MCF 10A (cell line): ENCODE data around the gene TLX2. TPM values are rescaled to one million over a fixed set of nuclear protein-coding genes. Genes with fewer than 3 reads are reported as not detected.
A peak's percentile ranks its signal among the peaks of the same experiment; 100 is the strongest.
"Not testable (repeated sequence)": the region's sequence is repeated elsewhere in the genome, so short reads cannot be mapped to it uniquely, and the experiment has no call there.

Experiments
- BruUV-seq: library from RNA; stranded (reverse); fragments of 400-500 nt; replicated peaks from 2 replicates; lab custom pipeline; 2021; lab: Mats Ljungman, UMichigan
- CTCF ChIA-PET: fragments of 300-600 bp; sonication (Branson Sonifier 250); formaldehyde crosslinking; extraction: SDS; loops from one replicate; lab custom pipeline; 2021; ENCODE audit warnings: antibody characterized with exemption, inconsistent platforms; lab: Yijun Ruan, JAX
- POLR2A ChIA-PET: fragments of 300-600, 350-650 bp; sonication (Branson Sonifier 250); formaldehyde crosslinking; extraction: SDS; loops from one replicate; lab custom pipeline; 2020; ENCODE audit warnings: antibody characterized with exemption, inconsistent platforms; lab: Yijun Ruan, JAX
- DNase-seq: peaks from one replicate; pipeline ENCODE4 v3.0.0-alpha.2; 2018; ENCODE audit not compliant: unreplicated experiment
- H3K27ac Mint-ChIP-seq: one replicate; pipeline ENCODE4 v1.8.0; 2022; ENCODE audit warnings: mild to moderate bottlenecking, low read depth, mixed read lengths; ENCODE audit not compliant: unreplicated experiment
- H3K27me3 Mint-ChIP-seq: one replicate; pipeline ENCODE4 v1.8.0; 2022; ENCODE audit warnings: mixed read lengths; ENCODE audit not compliant: insufficient read depth, unreplicated experiment
- H3K36me3 Mint-ChIP-seq: one replicate; pipeline ENCODE4 v1.8.0; 2022; ENCODE audit warnings: mild to moderate bottlenecking, moderate library complexity, mixed read lengths; ENCODE audit not compliant: insufficient read depth, unreplicated experiment
- H3K4me1 Mint-ChIP-seq: one replicate; pipeline ENCODE4 v1.8.0; 2022; ENCODE audit warnings: mixed read lengths; ENCODE audit not compliant: insufficient read depth, unreplicated experiment
- H3K4me3 Mint-ChIP-seq: one replicate; pipeline ENCODE4 v1.8.0; 2022; ENCODE audit warnings: mild to moderate bottlenecking, moderate library complexity, mixed read lengths; ENCODE audit not compliant: unreplicated experiment
- H3K9me3 Mint-ChIP-seq: one replicate; pipeline ENCODE4 v1.8.0; 2022; ENCODE audit warnings: mixed read lengths; ENCODE audit not compliant: unreplicated experiment
- CTCF ChIP-seq: fragments of 200-600 bp; IDR thresholded peaks from one replicate; pipeline ENCODE4 v1.8.0; 2022; ENCODE audit warnings: antibody characterized with exemption, mild to moderate bottlenecking; ENCODE audit not compliant: unreplicated experiment
- intact Hi-C: fragments of 100-400 bp; cut with micrococcal nuclease; formaldehyde crosslinking; loops from 2 replicates; pipeline ENCODE4 v1.14.1; 2022
- total RNA-seq: library from RNA; stranded (reverse); gene quantifications from 2 replicates; pipeline ENCODE4 v1.2.3, GENCODE V29; 2022

TLX2 gene
- total RNA-seq, 1 experiment from 2014 or later = not detected

- Mint-ChIP-seq H3K4me3 (peak overlapping the region; percentile 85), H3K36me3 (peaks cover 18% of the 10 kb centered on the region), H3K27me3 (no peaks in the 10 kb centered on the region), H3K9me3 (no peaks in the 10 kb centered on the region), H3K4me1 (peaks cover 17% of the 10 kb centered on the region), H3K27ac (peak overlapping the region; percentile 89)
- no TSS peak for BruUV-seq
- ChIA-PET CTCF (interaction anchor here (0.6 to 5.9 kb wide), 11 partner anchors 8 to 394 kb away, joined by 3 to 179 read pairs (median 5); partner anchors contain the start of genes AUP1, DQX1, HTRA2 and INO80B), POLR2A (interaction anchor here (1.2 to 5.0 kb wide), 10 partner anchors 9 to 107 kb away, joined by 4 to 102 read pairs (median 26); partner anchors contain the start of genes AUP1, HTRA2, INO80B and MOGS)
- TF ChIP-seq CTCF = no peak
- intact Hi-C loops = no loop called here
- DNase-seq = no peak
Measured at GRCh38 chr2:74481431-74481830, 32.8 kb upstream of the TLX2 start.

GRCh38 chr2:74481961-74482800, 32.1 kb upstream of the TLX2 start:
- POLR2A ChIA-PET = interaction anchor here (0.6 to 5.0 kb wide), 16 partner anchors 8 to 274 kb away, joined by 3 to 102 read pairs (median 8); partner anchors contain the start of genes AUP1, HTRA2, INO80B and MOGS

GRCh38 chr2:74482801-74483674, 31.2 kb upstream of the TLX2 start, which contains the start of the genes CCDC142 and TTC31:
TSS of gene CCDC142 (minus strand) at chr2:74482998. CDS start at chr2:74482837, 161 bp downstream.
TSS of gene TTC31 (plus strand) at chr2:74483081. CDS start at chr2:74483096, 15 bp downstream.
- H3K4me1 Mint-ChIP-seq = peaks cover 20% of the 10 kb centered on the region
- TF ChIP-seq CTCF = peak; percentile 81
- H3K4me3 Mint-ChIP-seq = peak within 1 kb of the TSS; percentile 85
- peaks cover 13% of the 10 kb centered on the region for H3K36me3 Mint-ChIP-seq
- BruUV-seq = TSS peak; percentile 78
- peak; percentile 97 for DNase-seq
- no peaks in the 10 kb centered on the region for H3K9me3 Mint-ChIP-seq
- H3K27me3 Mint-ChIP-seq = no peaks in the 10 kb centered on the region
- POLR2A ChIA-PET = interaction anchor here (0.6 to 5.0 kb wide), 20 partner anchors 9 to 275 kb away, joined by 3 to 102 read pairs (median 4); partner anchors contain the start of genes AUP1, DQX1, HTRA2 and INO80B
- peak within 1 kb of the TSS; percentile 89 for H3K27ac Mint-ChIP-seq
- intact Hi-C loops = loop anchor here (1.0 kb wide), 2 partner anchors 49 to 104 kb away; no protein-coding TSS in a partner anchor
- CTCF ChIA-PET = interaction anchor here (0.6 to 5.9 kb wide), 31 partner anchors 8 to 444 kb away, joined by 3 to 179 read pairs (median 5); partner anchors contain the start of genes AUP1, DQX1, HTRA2 and INO80B

More at GRCh38 chr2:74481961-74482800, 32.1 kb upstream of the TLX2 start:
- BruUV-seq = TSS peak; percentile 46
- Mint-ChIP-seq H3K27ac (peak overlapping the region; percentile 89), H3K4me1 (peaks cover 20% of the 10 kb centered on the region), H3K9me3 (no peaks in the 10 kb centered on the region), H3K27me3 (no peaks in the 10 kb centered on the region), H3K4me3 (peak overlapping the region; percentile 85), H3K36me3 (peaks cover 15% of the 10 kb centered on the region)
- TF ChIP-seq CTCF = no peak
- CTCF ChIA-PET = interaction anchor here (0.6 to 5.9 kb wide), 26 partner anchors 9 to 399 kb away, joined by 3 to 179 read pairs (median 5); partner anchors contain the start of genes AUP1, DQX1, HTRA2 and INO80B
- intact Hi-C loops = no loop called here
- peak; percentile 11 for DNase-seq

- POLR2A ChIA-PET = interaction anchor here (0.8 to 5.0 kb wide), 8 partner anchors 10 to 105 kb away, joined by 3 to 102 read pairs (median 40); partner anchors contain the start of genes AUP1, HTRA2, INO80B and MOGS
- intact Hi-C loops = loop anchor here (1.0 kb wide), 2 partner anchors 49 to 104 kb away; no protein-coding TSS in a partner anchor
- not testable (repeated sequence) for H3K9me3 Mint-ChIP-seq, H3K27me3 Mint-ChIP-seq, DNase-seq, BruUV-seq
- peak overlapping the region; percentile 89 for H3K27ac Mint-ChIP-seq
- peaks cover 20% of the 10 kb centered on the region for H3K4me1 Mint-ChIP-seq
- CTCF ChIA-PET = interaction anchor here (0.6 to 5.9 kb wide), 26 partner anchors 8 to 443 kb away, joined by 3 to 179 read pairs (median 5); partner anchors contain the start of genes AUP1, DQX1, HTRA2 and INO80B
- H3K36me3 Mint-ChIP-seq = peaks cover 13% of the 10 kb centered on the region
- peak overlapping the region; percentile 85 for H3K4me3 Mint-ChIP-seq
Measured at GRCh38 chr2:74483675-74484164, 30.5 kb upstream of the TLX2 start.
